Measurements from ENCODE around the gene KRTDAP.

GRCh38 chr19:35488677-35489076 is 1.6 kb downstream of the KRTDAP start:
- TF ChIP-seq POLR2AphosphoS5 (IDR thresholded peaks at IDR 0.05; ENCODE audit: borderline replicate concordance, low read depth, low read length) (no peak), FOXP2 (optimal IDR thresholded peaks at IDR 0.05; ENCODE audit: control extremely low read depth, extremely low read length, insufficient read depth) (no peak)

All from SK-N-MC (cell line).